GM21576 (cell line): ENCODE data around the gene AGBL2.
"Not testable (repeated sequence)": the region's sequence is repeated elsewhere in the genome, so short reads cannot be mapped to it uniquely, and the experiment has no call there.

Source experiments
- ATAC-seq: cut with Tn5 transposase; IDR thresholded peaks from one replicate; pipeline ENCODE4 v1.9.1; 2021; ENCODE audit warnings: mild to moderate bottlenecking, moderate library complexity; ENCODE audit not compliant: unreplicated experiment

AGBL2 gene

GRCh38 chr11:47640506-47640905, 74.7 kb downstream of the AGBL2 start:
- ATAC-seq = not testable (repeated sequence)

- not testable (repeated sequence) for ATAC-seq
Measured at GRCh38 chr11:47636331-47636730, 78.8 kb downstream of the AGBL2 start.

- no peak for ATAC-seq
Measured at GRCh38 chr11:47631473-47631872, 83.7 kb downstream of the AGBL2 start.

- ATAC-seq = no peak
Measured at GRCh38 chr11:47628026-47628425, 87.1 kb downstream of the AGBL2 start.

DNA sequence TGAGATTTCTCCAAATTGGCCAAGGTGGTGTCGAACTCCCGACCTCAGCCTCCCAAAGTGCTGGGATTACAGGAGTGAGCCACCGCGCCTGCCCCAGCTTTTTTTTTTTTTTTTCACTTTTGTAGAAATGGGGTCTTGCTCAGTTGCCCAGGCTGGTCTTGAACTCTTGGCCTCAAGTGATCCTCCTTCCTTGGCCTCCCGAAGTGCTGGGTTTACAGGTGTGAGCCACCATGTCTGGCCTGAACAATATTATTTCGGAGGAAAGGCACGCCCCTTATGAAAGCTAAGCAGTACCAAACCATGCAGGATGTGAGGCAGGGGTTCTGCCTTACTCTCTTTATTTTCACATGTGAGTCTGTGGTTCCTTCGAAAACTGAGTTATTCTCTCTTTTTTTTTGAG, 88.9 kb downstream of the AGBL2 start:
- ATAC-seq = no peak

- ATAC-seq = no peak
Measured at GRCh38 chr11:47620836-47621378, 94.3 kb downstream of the AGBL2 start.

DNA sequence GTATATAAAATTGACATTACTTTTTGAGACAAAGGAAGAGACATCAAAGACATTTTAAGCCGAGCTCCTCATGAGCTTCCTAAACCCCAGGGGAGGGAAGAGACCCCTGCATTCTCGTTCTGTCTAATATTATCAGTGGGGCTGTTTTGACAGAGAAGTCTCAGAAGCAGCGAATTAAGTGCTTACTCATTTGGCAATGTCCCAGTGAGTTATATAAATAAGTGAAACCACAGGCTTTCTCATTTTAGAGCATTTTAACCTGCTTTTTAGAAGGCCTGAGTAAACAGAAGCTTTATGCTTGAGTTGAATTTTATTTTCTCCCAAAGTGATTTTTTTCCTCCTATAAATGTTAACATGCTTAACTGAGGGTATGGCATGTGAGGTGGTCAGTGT, 97.8 kb downstream of the AGBL2 start:
- no peak for ATAC-seq

- no peak for ATAC-seq
Measured at GRCh38 chr11:47616726-47617416, 98.3 kb downstream of the AGBL2 start.

DNA sequence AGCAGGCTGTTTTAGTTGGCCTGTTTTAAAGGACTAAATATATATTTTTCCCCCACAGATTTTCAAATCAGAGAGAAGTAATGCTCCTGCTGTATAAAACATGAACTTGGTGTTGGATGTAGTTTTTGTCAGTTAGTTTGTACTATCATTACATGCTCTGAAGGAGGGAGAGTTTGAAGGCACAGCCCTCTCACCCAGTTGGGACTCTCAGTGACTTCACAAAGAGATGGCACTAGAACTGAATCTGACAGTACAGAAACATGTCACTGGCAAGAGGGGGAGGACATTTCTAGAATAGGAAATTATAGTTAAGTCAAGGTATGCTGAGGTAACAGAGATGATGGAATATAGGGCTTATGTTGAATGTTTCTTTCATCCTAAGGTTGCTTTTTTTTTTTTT, 99.9 kb downstream of the AGBL2 start:
- no peak for ATAC-seq

DNA sequence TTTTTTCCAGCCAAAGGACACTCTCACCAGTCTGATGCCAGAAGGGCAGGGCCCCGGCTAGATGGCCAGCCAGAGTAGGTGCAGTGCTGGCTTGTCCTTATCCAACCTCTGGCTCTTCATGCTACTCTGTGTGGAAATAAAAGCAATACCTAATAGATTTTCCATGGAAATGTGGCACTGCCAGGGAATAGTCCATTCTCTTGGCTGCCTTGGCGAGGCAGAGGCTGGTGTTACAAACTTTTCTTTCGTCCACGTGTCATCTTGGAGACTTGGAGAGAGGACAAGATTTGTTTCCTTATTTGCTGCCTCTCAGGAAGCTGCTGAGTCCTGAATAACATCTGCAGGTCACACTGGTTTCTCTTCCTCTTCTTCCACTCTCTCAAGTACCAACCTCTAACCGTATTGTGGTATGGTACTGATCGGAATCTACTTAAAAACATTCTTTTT, 103.8 kb downstream of the AGBL2 start:
- peak; percentile 90 for ATAC-seq

DNA sequence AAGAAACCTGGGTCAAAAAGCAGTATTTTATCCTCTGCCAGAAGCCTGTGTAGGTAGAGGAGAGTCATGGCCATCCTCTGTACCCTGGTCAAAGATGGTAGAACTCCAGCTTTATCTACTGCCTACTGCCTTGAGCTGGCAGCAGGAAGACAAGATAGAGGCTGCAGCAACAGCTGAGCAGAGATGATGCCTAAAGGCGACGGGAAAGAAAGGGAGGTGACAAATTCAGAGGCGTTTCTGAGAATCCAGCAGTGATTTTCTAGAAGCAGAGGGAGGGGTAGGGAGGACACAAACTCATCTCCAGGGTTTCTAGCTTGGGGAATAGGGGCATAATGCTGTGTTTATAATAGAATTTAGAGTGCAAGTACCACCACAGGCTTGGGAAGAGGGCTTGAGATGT, 105.5 kb downstream of the AGBL2 start:
- no peak for ATAC-seq
